K562 (cell line): ENCODE measurements around the gene WASF3. TPM values are rescaled to one million over a fixed set of nuclear protein-coding genes. Genes with fewer than 3 reads are reported as not detected.

Experiments
- ATAC-seq: fragments of 200-7000 bp; cut with Tn5 transposase; 3 replicates; pipeline ENCODE4 v1.9.1; 2020; ENCODE audit warnings: moderate library complexity
- BruUV-seq: library from RNA; stranded (reverse); fragments of 400-500 nt; replicated peaks from 2 replicates; lab custom pipeline; 2021; lab: Mats Ljungman, UMichigan
- CTCF ChIA-PET: fragments of 300-600 bp; formaldehyde crosslinking; extraction: SDS; loops from one replicate; lab custom pipeline; 2021; ENCODE audit warnings: low intra/inter-chr PET ratio; lab: Yijun Ruan, JAX
- POLR2A ChIA-PET: fragments of 300-600, 350-650 bp; sonication (Branson Sonifier 250); formaldehyde crosslinking; extraction: SDS; loops from one replicate; lab custom pipeline; 2021; ENCODE audit warnings: antibody characterized with exemption, inconsistent platforms; lab: Yijun Ruan, JAX
- DNase-seq, 4 experiments: peaks; one replicate each; pipeline versions ENCODE4 v3.0.0 to v3.0.0-alpha.2; 2011 to 2018; ENCODE audit warnings: low spot score in 3 of 4, mixed read lengths in 3 of 4; ENCODE audit errors: extremely low read depth in 1 of 4
- FAIRE-seq: peaks from 2 replicates; lab custom pipeline; 2011; peaks lifted over from hg19 to GRCh38; lab: Jason Lieb, UNC
- H2AFZ ChIP-seq: 2 replicates; pipeline ENCODE4 v1.6.0; 2011; ENCODE audit warnings: low read depth, low read length, control low read depth, inconsistent platforms
- H3K27ac ChIP-seq: fragments of 200-600 bp; 3 replicates; pipeline ENCODE4 v1.8.0; 2011; ENCODE audit warnings: low read depth, mild to moderate bottlenecking, control low read depth, inconsistent platforms, low read length, moderate library complexity, mixed read lengths; ENCODE audit errors: extremely low read depth
- H3K27me3 ChIP-seq, 2 experiments: fragments of 300-600 bp in 1 of 2; 2 replicates in 1 of 2; 3 replicates in 1 of 2; pipeline versions ENCODE4 v1.6.0 to v1.8.0; 2011; ENCODE audit warnings: inconsistent platforms in 2 of 2, low read length in 2 of 2, mild to moderate bottlenecking in 1 of 2, mixed read lengths in 1 of 2, moderate library complexity in 1 of 2; ENCODE audit not compliant: control insufficient read depth in 2 of 2, insufficient read depth in 2 of 2
- H3K36me3 ChIP-seq: fragments of 300-600 bp; 3 replicates; pipeline ENCODE4 v1.8.0; 2011; ENCODE audit warnings: mild to moderate bottlenecking, low read length, inconsistent platforms; ENCODE audit not compliant: control insufficient read depth, insufficient read depth
- H3K4me1 ChIP-seq, 2 experiments: fragments of 200-600 bp in 1 of 2; replicated peaks in 1 of 2; 2 replicates in 1 of 2; 3 replicates in 1 of 2; pipeline versions ENCODE4 v1.5.1 to v1.8.0; 2011; ENCODE audit warnings: inconsistent platforms in 2 of 2, low read length in 2 of 2, mild to moderate bottlenecking in 1 of 2, mixed read lengths in 1 of 2, moderate library complexity in 1 of 2; ENCODE audit not compliant: control insufficient read depth in 2 of 2, insufficient read depth in 2 of 2
- H3K4me2 ChIP-seq: 2 replicates; pipeline ENCODE4 v1.6.1; 2011; ENCODE audit warnings: low read length, control low read depth, inconsistent platforms, mixed read lengths; ENCODE audit not compliant: insufficient read depth
- H3K4me3 ChIP-seq: fragments of 200-600 bp; sonication (generic), shearing (Covaris generic); 2 replicates; pipeline ENCODE4 v1.5.1; 2016; ENCODE audit warnings: control low read depth, inconsistent platforms
- H3K79me2 ChIP-seq: fragments of 200-600 bp; 3 replicates; pipeline ENCODE4 v1.8.0; 2011; ENCODE audit warnings: low read length, inconsistent platforms; ENCODE audit not compliant: control insufficient read depth, insufficient read depth
- H3K9ac ChIP-seq, 2 experiments: 2 replicates each; pipeline versions ENCODE4 v1.6.0 to v1.6.1; 2011; ENCODE audit warnings: low read depth in 2 of 2, low read length in 2 of 2, control low read depth in 1 of 2, inconsistent platforms in 1 of 2, mild to moderate bottlenecking in 1 of 2, mixed read lengths in 1 of 2; ENCODE audit not compliant: insufficient read depth in 1 of 2
- H3K9me1 ChIP-seq: one replicate; pipeline ENCODE4 v1.6.0; 2011; ENCODE audit warnings: inconsistent platforms, mild to moderate bottlenecking, low read length, moderate library complexity; ENCODE audit not compliant: control insufficient read depth, insufficient read depth
- H3K9me3 ChIP-seq: replicated peaks from 2 replicates; pipeline ENCODE4 v1.5.1; 2011; ENCODE audit warnings: low read depth, low read length, inconsistent platforms; ENCODE audit not compliant: control insufficient read depth, insufficient read depth
- H4K20me1 ChIP-seq: replicated peaks from 2 replicates; pipeline ENCODE4 v1.6.1; 2011; ENCODE audit warnings: low read length, inconsistent platforms, mixed read lengths; ENCODE audit not compliant: control insufficient read depth, insufficient read depth
- CBFB ChIP-seq: sonication (generic); formaldehyde crosslinking; IDR thresholded peaks from 2 replicates; pipeline ENCODE4 v1.4.0; 2020; ENCODE audit warnings: mild to moderate bottlenecking, missing genetic modification reagents
- CXXC5 ChIP-seq: fragments of 250-450 bp; sonication (Bioruptor Pico); IDR thresholded peaks from 2 replicates; pipeline ENCODE4 v1.8.0; 2022; ENCODE audit warnings: inconsistent platforms, mild to moderate bottlenecking, moderate library complexity
- E2F8 ChIP-seq: fragments of 450-650 bp; IDR thresholded peaks from 2 replicates; pipeline ENCODE4 v1.7.1; 2018; ENCODE audit warnings: mild to moderate bottlenecking, low read depth; ENCODE audit not compliant: partially characterized antibody
- ETS1 ChIP-seq: conservative IDR thresholded peaks from 2 replicates; pipeline ENCODE4 v1.6.1; 2011; ENCODE audit warnings: low read depth, mild to moderate bottlenecking, low read length; ENCODE audit not compliant: control insufficient read depth
- SMAD3 ChIP-seq: fragments of 450-650 bp; formaldehyde crosslinking; conservative IDR thresholded peaks from 2 replicates; pipeline ENCODE4 v1.4.0; 2020; ENCODE audit warnings: mild to moderate bottlenecking
- THRAP3 ChIP-seq: fragments of 450-650 bp; IDR thresholded peaks from 2 replicates; pipeline ENCODE4 v1.6.1; 2016; ENCODE audit warnings: mild to moderate bottlenecking, inconsistent platforms, borderline replicate concordance
- U2AF1 ChIP-seq: fragments of 200-400 bp; formaldehyde crosslinking; optimal IDR thresholded peaks from 2 replicates; pipeline ENCODE3; 2017; ENCODE audit warnings: mild to moderate bottlenecking, low read depth, low read length, moderate library complexity
- YY1 ChIP-seq, 3 experiments: IDR thresholded peaks; 2 replicates each; pipeline ENCODE4 v1.6.1; 2011; ENCODE audit warnings: low read length in 2 of 3, mild to moderate bottlenecking in 2 of 3, moderate library complexity in 2 of 3, borderline replicate concordance in 1 of 3, control low read depth in 1 of 3, low read depth in 1 of 3; ENCODE audit not compliant: insufficient read depth in 3 of 3, insufficient replicate concordance in 2 of 3, control insufficient read depth in 1 of 3, insufficient read length in 1 of 3; ENCODE audit errors: extremely low read depth in 1 of 3
- ZMIZ1 ChIP-seq, 2 experiments: fragments of 150-350 bp in 1 of 2; IDR thresholded peaks; 2 replicates each; pipeline ENCODE4 v1.6.1; 2012 to 2016; ENCODE audit warnings: low read depth in 2 of 2, low read length in 2 of 2, mild to moderate bottlenecking in 1 of 2, moderate library complexity in 1 of 2
- ZNF140 ChIP-seq: fragments of 250-450 bp; sonication (Bioruptor Pico); IDR thresholded peaks from 2 replicates; pipeline ENCODE4 v1.8.0; 2021; ENCODE audit warnings: moderate library complexity, mild to moderate bottlenecking, inconsistent platforms
- ZNF780A ChIP-seq: fragments of 250-450 bp; sonication (Bioruptor Pico); IDR thresholded peaks from 2 replicates; pipeline ENCODE4 v1.5.0; 2021; ENCODE audit warnings: mild to moderate bottlenecking
- WGBS: fragments of 100-300 bp; shearing (Covaris generic); methylation state at CpG from one replicate; pipeline ENCODE4 v1.1.6; 2016; ENCODE audit warnings: low coverage, mixed read lengths; ENCODE audit not compliant: insufficient coverage; ENCODE audit errors: missing lambda C conversion rate; 5-methylcytosine and 5-hydroxymethylcytosine counted together
- in situ Hi-C: fragments of 300-500 bp; cut with MboI; formaldehyde crosslinking; loops from 4 replicates; pipeline ENCODE4 v1.15.0; 2018; ENCODE audit warnings: inconsistent platforms, mixed read lengths
- intact Hi-C: fragments of 100-400 bp; cut with micrococcal nuclease; formaldehyde crosslinking; loops from 2 replicates; pipeline ENCODE4 v1.14.2; 2022
- polyA plus RNA-seq, 8 experiments: library from polyadenylated mRNA; depleted of rRNA in 4 of 8; stranded (reverse) in 5 of 8; unstranded in 3 of 8; fragments of >200 nt; fragmentation: Nextera tagmentation in 2 of 8; fragmentation: Illumina TruSeq in 1 of 8; extraction: Ambion mirVana in 2 of 8; extraction: Trizol in 1 of 8; gene quantifications; 2 replicates each; pipeline versions ENCODE4 v1.2.1 to v1.2.3, GENCODE V29; 2011 to 2014; ENCODE audit warnings: inconsistent platforms in 1 of 8, missing spikeins in 1 of 8
- total RNA-seq, 7 experiments: library from RNA; depleted of rRNA in 6 of 7; stranded (reverse); fragments of >200 nt in 6 of 7; fragmentation: Illumina TruSeq in 2 of 7; extraction: Trizol in 2 of 7; gene quantifications; 2 replicates each; pipeline versions ENCODE4 v1.2.1 to v1.2.3, GENCODE V29; 2011 to 2021; ENCODE audit warnings: low replicate concordance in 1 of 7

The WASF3 gene
- total and polyA plus RNA-seq, 9 of the 15 experiments (the other 6 are each of a cell fraction or from before 2014, with no cell fraction given): 0.04 to 0.43 (median 0.11) TPM

- Histone ChIP-seq H3K9me1 (no peaks in the 10 kb centered on the region), H3K36me3 (no peaks in the 10 kb centered on the region), H3K27ac (no peak overlapping the region), H4K20me1 (no peaks in the 10 kb centered on the region), H3K9ac (no peak overlapping the region), H3K4me2 (no peak overlapping the region), H3K27me3 (peaks cover 0 to 7% of the 10 kb centered on the region in 2 experiments; a peak in 3 of 5 replicates), H3K4me1 (no peaks in the 10 kb centered on the region), H3K9me3 (no peaks in the 10 kb centered on the region), H3K4me3 (no peak overlapping the region), H3K79me2 (no peaks in the 10 kb centered on the region), H2AFZ (no peak overlapping the region)
- in situ Hi-C loops (no loop called here), intact Hi-C loops (no loop called here)
- CTCF ChIA-PET: no interaction called here
- FAIRE-seq: no peak
- no TSS peak for BruUV-seq
- no peak for ATAC-seq
- DNase-seq: no peak
- POLR2A ChIA-PET: no interaction called here
- WGBS: 2% methylated on average over 20 of the region's 26 CpGs
- TF ChIP-seq U2AF1 (no peak), YY1 (IDR thresholded peaks at IDR 0.05; ENCODE audit: borderline replicate concordance in 1 of 3, control insufficient read depth in 1 of 3, extremely low read depth in 1 of 3, insufficient read depth in 3 of 3, insufficient read length in 1 of 3, insufficient replicate concordance in 2 of 3, low read depth in 1 of 3, low read length in 2 of 3) (no peak), E2F8 (no peak), CBFB (CRISPR knock-in tag) (no peak), ZMIZ1 (IDR thresholded peaks at IDR 0.05; ENCODE audit: low read depth in 2 of 2, low read length in 2 of 2) (no peak), ZNF140 (CRISPR knock-in tag) (no peak), CXXC5 (CRISPR knock-in tag) (no peak), ZNF780A (CRISPR knock-in tag) (no peak), THRAP3 (no peak), SMAD3 (CRISPR knock-in tag) (no peak), ETS1 (no peak)
Observed at GRCh38 chr13:26721251-26722121, 164.0 kb downstream of the WASF3 start.
